ENCODE results near the gene SPOCK3. TPM values are rescaled to one million over a fixed set of nuclear protein-coding genes. Genes with fewer than 3 reads are reported as not detected.
A peak's percentile ranks its signal among the peaks of the same experiment; 100 is the strongest.
"Not testable (repeated sequence)": the region's sequence is repeated elsewhere in the genome, so short reads cannot be mapped to it uniquely, and the experiment has no call there.

Gene SPOCK3
- total and polyA plus RNA-seq, 10 of the 15 experiments (the other 5 are each of a cell fraction or from before 2014, with no cell fraction given), result 0.06 to 0.39 (median 0.09) TPM; not detected in 5

DNA sequence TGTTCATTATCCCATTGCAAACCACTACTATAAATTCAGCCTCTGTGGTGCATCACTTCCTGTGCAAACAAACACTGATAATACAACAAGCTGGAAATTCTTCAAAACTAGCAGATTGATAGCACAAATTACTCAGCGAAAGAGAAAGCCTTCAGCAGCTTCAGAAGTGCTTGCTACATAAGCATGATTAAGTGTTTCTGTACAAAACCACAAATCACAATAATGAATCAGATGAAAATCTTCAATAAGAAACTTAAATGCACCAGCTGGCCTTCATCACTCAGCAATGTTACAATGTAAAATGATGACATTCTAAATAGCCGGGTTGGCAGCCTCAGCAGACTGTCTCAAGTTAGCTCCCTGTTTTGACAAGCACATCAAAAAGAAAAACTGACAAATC is 262.2 kb downstream of the SPOCK3 start (continued):
- TF ChIP-seq FOXM1 (IDR thresholded peaks at IDR 0.05; ENCODE audit: low read depth, low read length) (peak; percentile 66; the same call in 1 of the 2 replicates), NBN (IDR thresholded peaks at IDR 0.05) (no peak), PAX5 (IDR thresholded peaks at IDR 0.05; ENCODE audit: borderline replicate concordance, low read depth, low read length) (no peak), TCF12 (IDR thresholded peaks at IDR 0.05; ENCODE audit: low read depth, low read length) (0 out of 2 replicates have a peak, but pooled peaks have one; percentile 36)

- DNase-seq (ENCODE audit: low read depth, low spot score); H3K27ac ChIP-seq (ENCODE audit: control insufficient read depth, insufficient read depth); H3K27me3 ChIP-seq (replicated peaks in 1 of 2; ENCODE audit: control insufficient read depth in 2 of 2, insufficient read depth in 2 of 2, low read length in 1 of 2); POLR2A ChIA-PET; SMC1A ChIA-PET (ENCODE audit: uncharacterized antibody, unreplicated experiment); H3K4me3 ChIP-seq; H4K20me1 ChIP-seq (ENCODE audit: control insufficient read depth, insufficient read depth); intact Hi-C loops (cut with micrococcal nuclease; ENCODE audit: unreplicated experiment); H3K36me3 ChIP-seq (ENCODE audit: control insufficient read depth in 2 of 2, insufficient read depth in 2 of 2, low read length in 1 of 2); H3K4me2 ChIP-seq (ENCODE audit: control insufficient read depth, insufficient read depth); BruUV-seq (replicated peaks); RAD21 ChIA-PET (ENCODE audit: unreplicated experiment); H3K9ac ChIP-seq (ENCODE audit: control insufficient read depth, insufficient read depth, low read length); ATAC-seq; H3K4me1 ChIP-seq (ENCODE audit: control insufficient read depth, insufficient read depth, low read length); FAIRE-seq; H3K9me3 ChIP-seq (replicated peaks; ENCODE audit: control insufficient read depth, insufficient read depth, low read length); H2AFZ ChIP-seq (ENCODE audit: control insufficient read depth, low read depth, low read length); in situ Hi-C loops (cut with MboI); CTCF ChIA-PET; H3K79me2 ChIP-seq (ENCODE audit: control insufficient read depth, insufficient read depth, low read length): not testable (repeated sequence)
- 0% methylated on average over 1 of the region's 1 CpG for WGBS (ENCODE audit: insufficient coverage, insufficient replicate concordance, low lambda C conversion rate, missing lambda C conversion rate)
Measured at GRCh38 chr4:166968219-166968618, 266.1 kb downstream of the SPOCK3 start.

- intact Hi-C loops (cut with micrococcal nuclease; ENCODE audit: unreplicated experiment) (no loop called here), in situ Hi-C loops (cut with MboI) (no loop called here)
- Histone ChIP-seq H3K36me3 (ENCODE audit: control insufficient read depth in 2 of 2, insufficient read depth in 2 of 2, low read length in 1 of 2) (no peaks in the 10 kb centered on the region), H2AFZ (ENCODE audit: control insufficient read depth, low read depth, low read length) (no peak overlapping the region), H3K4me3 (no peak overlapping the region), H3K27me3 (replicated peaks in 1 of 2; ENCODE audit: control insufficient read depth in 2 of 2, insufficient read depth in 2 of 2, low read length in 1 of 2) (no peaks in the 10 kb centered on the region), H3K9me3 (replicated peaks; ENCODE audit: control insufficient read depth, insufficient read depth, low read length) (no peaks in the 10 kb centered on the region; the same call in 2 of the 3 replicates), H3K9ac (ENCODE audit: control insufficient read depth, insufficient read depth, low read length) (no peak overlapping the region), H3K4me1 (ENCODE audit: control insufficient read depth, insufficient read depth, low read length) (no peaks in the 10 kb centered on the region), H3K4me2 (ENCODE audit: control insufficient read depth, insufficient read depth) (no peak overlapping the region), H3K27ac (ENCODE audit: control insufficient read depth, insufficient read depth) (no peak overlapping the region), H3K79me2 (ENCODE audit: control insufficient read depth, insufficient read depth, low read length) (no peaks in the 10 kb centered on the region), H4K20me1 (ENCODE audit: control insufficient read depth, insufficient read depth) (no peaks in the 10 kb centered on the region)
- RAD21 ChIA-PET (ENCODE audit: unreplicated experiment), result no interaction called here
- FAIRE-seq, result no peak
- no peak for DNase-seq (ENCODE audit: low read depth, low spot score)
- SMC1A ChIA-PET (ENCODE audit: uncharacterized antibody, unreplicated experiment), result interaction anchor here (0.7 to 1.2 kb wide), 3 partner anchors 25 to 362 kb away, joined by 3 to 5 read pairs (median 3); no protein-coding TSS in a partner anchor
- BruUV-seq (replicated peaks), result no TSS peak
- 88% methylated on average over 2 of the region's 2 CpGs for WGBS (ENCODE audit: insufficient coverage, insufficient replicate concordance, low lambda C conversion rate, missing lambda C conversion rate)
- POLR2A ChIA-PET, result no interaction called here
- CTCF ChIA-PET, result no interaction called here
- TF ChIP-seq ZNF217 (IDR thresholded peaks at IDR 0.05) (no peak), RCOR1 (conservative IDR thresholded peaks at IDR 0.05; ENCODE audit: low read depth, low read length) (no peak), BACH1 (IDR thresholded peaks at IDR 0.05; ENCODE audit: borderline replicate concordance) (no peak), TARDBP (IDR thresholded peaks at IDR 0.05; ENCODE audit: borderline replicate concordance) (no peak), CHD2 (IDR thresholded peaks at IDR 0.05; ENCODE audit: borderline replicate concordance, low read depth, low read length) (no peak), BMI1 (IDR thresholded peaks at IDR 0.05; ENCODE audit: borderline replicate concordance) (no peak), ZNF274 (IDR thresholded peaks at IDR 0.05; ENCODE audit: insufficient read depth, insufficient read length) (no peak)
- ATAC-seq, result no peak
Measured at GRCh38 chr4:166965562-166965961, 268.7 kb downstream of the SPOCK3 start.

All from GM12878 (cell line).